ENCODE results near the gene EDC4. TPM values are rescaled to one million over a fixed set of nuclear protein-coding genes. Genes with fewer than 3 reads are reported as not detected.
A peak's percentile ranks its signal among the peaks of the same experiment; 100 is the strongest.

The EDC4 gene
- total RNA-seq, 2 donors from 2014 or later = 21.2 to 39.5 TPM

GRCh38 chr16:67893743-67894399 is 21.0 kb downstream of the EDC4 start:
- DNase-seq (ENCODE audit: low spot score) = no peak
- peaks cover 0 to 39% of the 10 kb centered on the region in 2 donors for H3K4me1 ChIP-seq
- TF ChIP-seq, protein P1, sequence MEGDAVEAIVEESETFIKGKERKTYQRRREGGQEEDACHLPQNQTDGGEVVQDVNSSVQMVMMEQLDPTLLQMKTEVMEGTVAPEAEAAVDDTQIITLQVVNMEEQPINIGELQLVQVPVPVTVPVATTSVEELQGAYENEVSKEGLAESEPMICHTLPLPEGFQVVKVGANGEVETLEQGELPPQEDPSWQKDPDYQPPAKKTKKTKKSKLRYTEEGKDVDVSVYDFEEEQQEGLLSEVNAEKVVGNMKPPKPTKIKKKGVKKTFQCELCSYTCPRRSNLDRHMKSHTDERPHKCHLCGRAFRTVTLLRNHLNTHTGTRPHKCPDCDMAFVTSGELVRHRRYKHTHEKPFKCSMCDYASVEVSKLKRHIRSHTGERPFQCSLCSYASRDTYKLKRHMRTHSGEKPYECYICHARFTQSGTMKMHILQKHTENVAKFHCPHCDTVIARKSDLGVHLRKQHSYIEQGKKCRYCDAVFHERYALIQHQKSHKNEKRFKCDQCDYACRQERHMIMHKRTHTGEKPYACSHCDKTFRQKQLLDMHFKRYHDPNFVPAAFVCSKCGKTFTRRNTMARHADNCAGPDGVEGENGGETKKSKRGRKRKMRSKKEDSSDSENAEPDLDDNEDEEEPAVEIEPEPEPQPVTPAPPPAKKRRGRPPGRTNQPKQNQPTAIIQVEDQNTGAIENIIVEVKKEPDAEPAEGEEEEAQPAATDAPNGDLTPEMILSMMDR (IDR thresholded peaks at IDR 0.05) = no peak

DNA sequence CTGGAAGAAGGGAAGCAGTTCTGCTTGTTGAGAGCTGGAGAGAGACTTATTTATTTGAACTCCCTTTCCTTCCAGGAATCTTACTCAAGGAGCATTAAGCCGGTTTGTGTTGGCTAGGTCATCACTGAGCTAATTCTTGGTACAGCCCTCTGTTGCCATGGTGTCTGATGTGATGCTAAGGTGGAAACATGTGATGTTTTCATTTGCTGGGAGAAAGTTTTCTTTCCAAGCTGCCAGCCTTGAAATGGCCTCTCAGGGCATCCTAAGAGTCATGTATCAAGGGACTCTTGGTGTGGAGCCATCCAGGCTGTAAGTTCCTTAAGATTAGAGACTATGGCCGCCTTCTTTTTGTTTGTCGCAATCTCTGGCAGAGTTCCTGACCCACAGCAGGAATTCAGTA is 24.4 kb downstream of the EDC4 start:
- DNase-seq (ENCODE audit: low spot score) = peak; percentile 81
- peaks cover 0 to 39% of the 10 kb centered on the region in 2 donors for H3K4me1 ChIP-seq
- TF ChIP-seq, protein P1 (IDR thresholded peaks at IDR 0.05) = no peak

More at GRCh38 chr16:67893743-67894399, 21.0 kb downstream of the EDC4 start:
- H3K36me3 ChIP-seq = no peaks in the 10 kb centered on the region
- H3K27me3 ChIP-seq = no peaks in the 10 kb centered on the region
- H3K4me3 ChIP-seq = peak overlapping the region; percentile 82 to 99
- H3K9me3 ChIP-seq = no peaks in the 10 kb centered on the region
- H3K27ac ChIP-seq = peak overlapping the region; percentile 90 to 97

DNA sequence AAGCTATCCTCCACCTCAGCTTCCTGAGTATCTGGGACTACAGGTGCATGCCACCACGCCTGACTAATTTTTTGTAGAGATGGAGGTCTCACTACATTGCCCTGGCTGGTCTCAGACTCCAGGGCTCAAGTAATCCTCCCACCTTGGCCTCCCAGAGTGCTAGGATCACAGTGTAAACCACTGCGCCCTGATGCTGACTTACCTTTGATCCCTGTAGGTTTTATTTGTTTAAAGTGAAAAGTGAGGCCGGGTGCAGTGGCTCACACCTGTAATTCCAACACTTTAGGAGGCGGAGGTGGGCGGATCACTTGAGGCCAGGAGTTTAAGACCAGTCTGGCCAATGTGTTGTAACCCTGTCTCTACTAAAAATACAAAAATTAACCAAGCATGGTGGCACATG is 28.9 kb downstream of the EDC4 start:
- H3K36me3 ChIP-seq = peaks cover 8% of the 10 kb centered on the region
- no peaks in the 10 kb centered on the region for H3K9me3 ChIP-seq
- DNase-seq (ENCODE audit: low spot score) = no peak
- H3K4me3 ChIP-seq = no peak overlapping the region
- H3K27ac ChIP-seq = no peak overlapping the region
- peaks cover 0 to 10% of the 10 kb centered on the region in 2 donors for H3K4me1 ChIP-seq
- H3K27me3 ChIP-seq = no peaks in the 10 kb centered on the region
- TF ChIP-seq, protein P1 (IDR thresholded peaks at IDR 0.05) = no peak

More for the DNA sequence above, 24.4 kb downstream of the EDC4 start:
- H3K4me3 ChIP-seq = no peak overlapping the region
- H3K27ac ChIP-seq = peak overlapping the region; percentile 56
- H3K27me3 ChIP-seq = no peaks in the 10 kb centered on the region
- peaks cover 8% of the 10 kb centered on the region for H3K36me3 ChIP-seq
- H3K9me3 ChIP-seq = no peaks in the 10 kb centered on the region

DNA sequence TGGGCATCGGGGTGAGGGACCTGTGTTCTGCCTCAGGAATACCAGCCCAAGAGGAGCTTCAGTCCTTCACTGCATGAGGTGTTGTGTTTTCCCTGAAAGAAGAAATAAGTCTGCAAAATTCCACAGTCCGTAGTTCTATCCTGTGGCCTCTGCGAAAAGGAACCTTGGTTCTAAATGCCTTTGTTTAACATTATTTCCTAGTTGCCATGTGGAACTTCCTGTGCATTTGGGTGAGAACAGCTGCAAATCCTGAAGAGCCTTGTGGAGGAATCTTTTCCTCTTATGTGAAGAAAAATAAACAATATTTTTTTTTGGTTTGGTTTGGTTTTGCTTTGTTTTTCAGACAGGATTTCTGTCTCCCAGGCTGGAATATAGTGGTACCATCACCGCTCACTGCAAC is 30.0 kb downstream of the EDC4 start:
- H3K27ac ChIP-seq = no peak overlapping the region
- no peak overlapping the region for H3K4me3 ChIP-seq
- no peaks in the 10 kb centered on the region for H3K4me1 ChIP-seq
- DNase-seq (ENCODE audit: low spot score) = no peak
- TF ChIP-seq, protein P1 (IDR thresholded peaks at IDR 0.05) = no peak
- H3K36me3 ChIP-seq = peaks cover 8% of the 10 kb centered on the region
- H3K9me3 ChIP-seq = no peaks in the 10 kb centered on the region
- H3K27me3 ChIP-seq = no peaks in the 10 kb centered on the region

DNA sequence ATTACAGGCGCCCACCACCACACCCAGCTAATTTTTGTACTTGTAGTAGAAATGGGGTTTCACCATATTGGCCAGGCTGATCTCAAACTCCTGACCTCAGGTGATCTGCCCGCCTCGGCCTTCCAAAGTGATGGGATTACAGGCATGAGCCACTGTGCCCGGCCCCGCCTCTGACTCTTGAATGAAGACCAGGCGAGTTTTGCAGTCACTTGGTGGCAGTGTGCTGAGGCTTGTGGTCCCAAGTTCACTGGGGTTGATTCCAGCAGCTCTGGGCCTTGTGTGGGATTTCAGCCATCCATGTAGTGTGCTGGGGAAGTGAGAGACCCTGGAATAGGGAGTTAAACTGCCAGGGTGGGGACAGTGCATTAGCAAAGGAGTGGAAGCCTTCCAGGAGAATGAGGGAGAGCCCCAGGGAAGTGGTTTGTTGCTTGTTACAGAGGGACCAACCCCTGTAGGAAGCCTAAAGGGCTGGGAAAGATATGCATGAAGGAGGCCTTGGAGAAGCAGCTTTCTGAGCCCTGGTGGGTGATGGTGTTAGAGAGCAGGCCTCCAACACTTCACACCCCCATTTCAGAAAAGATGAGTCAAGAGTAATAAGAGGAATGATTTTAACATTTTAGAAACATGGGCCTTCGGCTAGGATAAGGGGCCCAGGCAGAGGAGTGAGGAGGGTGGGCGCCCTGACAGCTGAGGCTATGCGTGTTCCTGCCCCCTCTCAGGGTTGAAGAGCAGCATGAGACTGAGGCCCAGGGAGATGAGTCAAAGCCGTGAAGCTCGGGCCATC is 34.7 kb downstream of the EDC4 start:
- H3K36me3 ChIP-seq = peaks cover 34% of the 10 kb centered on the region
- DNase-seq (ENCODE audit: low spot score) = no peak
- H3K27ac ChIP-seq = no peak overlapping the region
- no peaks in the 10 kb centered on the region for H3K9me3 ChIP-seq
- no peak overlapping the region for H3K4me3 ChIP-seq
- no peaks in the 10 kb centered on the region for H3K27me3 ChIP-seq
- TF ChIP-seq, protein P1 (IDR thresholded peaks at IDR 0.05) = no peak
- H3K4me1 ChIP-seq = no peaks in the 10 kb centered on the region

Data from right atrium auricular region (tissue), 2 donors.